Measurements from ENCODE around the gene NR6A1. TPM values are rescaled to one million over a fixed set of nuclear protein-coding genes. Genes with fewer than 3 reads are reported as not detected.

Gene NR6A1
- polyA plus RNA-seq, 1 experiment: 0.10 TPM

GRCh38 chr9:124758691-124759090 lies 12.4 kb downstream of the NR6A1 start:
- no peak overlapping the region for H3K27ac ChIP-seq (ENCODE audit: low read depth, low read length)
- peaks cover 48% of the 10 kb centered on the region for H3K27me3 ChIP-seq (ENCODE audit: control insufficient read depth, insufficient read depth, low read length)
- DNase-seq (ENCODE audit: low read depth, low spot score): no peak
- no peak overlapping the region for H3K4me3 ChIP-seq (ENCODE audit: low read depth, low read length)
- H3K9me3 ChIP-seq (ENCODE audit: control insufficient read depth, insufficient read depth, low read length): no peaks in the 10 kb centered on the region
- ChIA-PET POLR2A (no interaction called here), CTCF (interaction anchor here (1.2 to 11.3 kb wide), 2 partner anchors 13 to 141 kb away, joined by 3 to 80 read pairs; partner anchors contain the start of gene NR6A1)
- no peak for TF ChIP-seq CTCF (IDR thresholded peaks at IDR 0.05; ENCODE audit: low read depth, low read length)

- CTCF ChIA-PET: interaction anchor here (0.8 to 11.3 kb wide), 2 partner anchors 9 to 141 kb away, joined by 3 to 80 read pairs; no protein-coding TSS in a partner anchor
- no peak for DNase-seq (ENCODE audit: low read depth, low spot score)
- Histone ChIP-seq H3K4me3 (ENCODE audit: low read depth, low read length) (no peak overlapping the region), H3K27ac (ENCODE audit: low read depth, low read length) (no peak overlapping the region), H3K27me3 (ENCODE audit: control insufficient read depth, insufficient read depth, low read length) (peaks cover 45% of the 10 kb centered on the region), H3K9me3 (ENCODE audit: control insufficient read depth, insufficient read depth, low read length) (no peaks in the 10 kb centered on the region)
- POLR2A ChIA-PET: no interaction called here
- TF ChIP-seq CTCF (IDR thresholded peaks at IDR 0.05; ENCODE audit: low read depth, low read length): no peak
Observed at GRCh38 chr9:124758061-124758460, 13.1 kb downstream of the NR6A1 start.

GRCh38 chr9:124757616-124758015 lies 13.5 kb downstream of the NR6A1 start:
- no peak overlapping the region for H3K27ac ChIP-seq (ENCODE audit: low read depth, low read length)
- no peaks in the 10 kb centered on the region for H3K9me3 ChIP-seq (ENCODE audit: control insufficient read depth, insufficient read depth, low read length)
- no peak for DNase-seq (ENCODE audit: low read depth, low spot score)
- CTCF ChIA-PET: interaction anchor here (0.8 to 11.3 kb wide), 3 partner anchors 9 to 213 kb away, joined by 3 to 80 read pairs (median 4); no protein-coding TSS in a partner anchor
- POLR2A ChIA-PET: no interaction called here
- H3K4me3 ChIP-seq (ENCODE audit: low read depth, low read length): no peak overlapping the region
- TF ChIP-seq CTCF (IDR thresholded peaks at IDR 0.05; ENCODE audit: low read depth, low read length): no peak
- H3K27me3 ChIP-seq (ENCODE audit: control insufficient read depth, insufficient read depth, low read length): peaks cover 41% of the 10 kb centered on the region

GRCh38 chr9:124756011-124756410 lies 15.1 kb downstream of the NR6A1 start:
- TF ChIP-seq CTCF (IDR thresholded peaks at IDR 0.05; ENCODE audit: low read depth, low read length): no peak
- DNase-seq (ENCODE audit: low read depth, low spot score): no peak
- no peaks in the 10 kb centered on the region for H3K9me3 ChIP-seq (ENCODE audit: control insufficient read depth, insufficient read depth, low read length)
- no peak overlapping the region for H3K27ac ChIP-seq (ENCODE audit: low read depth, low read length)
- ChIA-PET POLR2A (no interaction called here), CTCF (interaction anchor here (0.6 to 11.3 kb wide), 4 partner anchors 8 to 139 kb away, joined by 3 to 80 read pairs (median 4); no protein-coding TSS in a partner anchor)
- H3K27me3 ChIP-seq (ENCODE audit: control insufficient read depth, insufficient read depth, low read length): peaks cover 26% of the 10 kb centered on the region
- no peak overlapping the region for H3K4me3 ChIP-seq (ENCODE audit: low read depth, low read length)

GRCh38 chr9:124755061-124755460 lies 16.1 kb downstream of the NR6A1 start:
- H3K27me3 ChIP-seq (ENCODE audit: control insufficient read depth, insufficient read depth, low read length): peaks cover 16% of the 10 kb centered on the region
- no peak overlapping the region for H3K4me3 ChIP-seq (ENCODE audit: low read depth, low read length)
- no peak overlapping the region for H3K27ac ChIP-seq (ENCODE audit: low read depth, low read length)
- H3K9me3 ChIP-seq (ENCODE audit: control insufficient read depth, insufficient read depth, low read length): no peaks in the 10 kb centered on the region
- ChIA-PET CTCF (interaction anchor here (0.7 to 11.3 kb wide), 9 partner anchors 10 to 204 kb away, joined by 3 to 80 read pairs (median 4); no protein-coding TSS in a partner anchor), POLR2A (no interaction called here)
- no peak for DNase-seq (ENCODE audit: low read depth, low spot score)
- no peak for TF ChIP-seq CTCF (IDR thresholded peaks at IDR 0.05; ENCODE audit: low read depth, low read length)
